HG03045 (cell line): ENCODE results near the gene MAP1LC3B2.
A peak's percentile ranks its signal among the peaks of the same experiment; 100 is the strongest.

Source experiments
- ATAC-seq: cut with Tn5 transposase; IDR thresholded peaks from one replicate; pipeline ENCODE4 v1.9.1; 2021; ENCODE audit warnings: mild to moderate bottlenecking, moderate library complexity; ENCODE audit not compliant: unreplicated experiment

The MAP1LC3B2 gene

DNA sequence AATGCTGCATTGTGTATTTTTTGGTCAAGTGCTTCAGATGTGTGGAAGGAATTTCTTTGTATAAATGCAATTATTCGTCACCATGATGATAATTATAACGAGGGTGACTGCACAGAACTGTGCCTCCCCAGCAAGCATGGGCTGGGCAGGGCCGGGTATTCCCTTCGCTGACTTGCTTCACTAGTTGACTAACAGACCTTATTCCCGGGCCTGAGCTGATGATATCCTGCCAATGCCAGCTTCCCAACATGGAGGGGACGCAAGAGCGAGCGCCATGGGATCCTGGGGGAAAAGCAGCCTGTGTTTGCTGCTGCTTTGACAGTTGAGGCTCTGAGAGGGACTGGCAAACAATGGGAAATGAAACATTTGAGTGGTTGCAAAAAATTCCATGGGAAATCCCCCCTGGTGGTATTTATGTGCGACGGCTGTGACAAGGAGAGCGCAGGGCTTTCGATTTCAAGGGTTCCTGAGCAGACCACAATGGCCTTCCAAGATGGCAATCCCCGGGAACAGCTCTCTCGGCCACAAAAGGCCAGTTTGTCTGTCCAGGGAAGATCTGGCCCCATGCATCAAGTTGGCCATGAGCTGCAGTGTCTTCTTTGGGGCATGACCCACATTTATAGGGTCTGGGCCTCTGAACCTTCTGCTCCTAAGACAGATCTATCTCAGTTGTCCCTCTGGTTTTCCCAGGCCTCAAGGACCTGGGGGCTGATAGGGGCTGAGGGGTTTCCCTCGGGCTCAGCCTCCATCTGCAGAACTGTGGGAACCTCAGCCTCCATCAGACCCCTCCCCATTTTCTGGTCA is 21.9 kb upstream of the MAP1LC3B2 start:
- ATAC-seq = no peak

DNA sequence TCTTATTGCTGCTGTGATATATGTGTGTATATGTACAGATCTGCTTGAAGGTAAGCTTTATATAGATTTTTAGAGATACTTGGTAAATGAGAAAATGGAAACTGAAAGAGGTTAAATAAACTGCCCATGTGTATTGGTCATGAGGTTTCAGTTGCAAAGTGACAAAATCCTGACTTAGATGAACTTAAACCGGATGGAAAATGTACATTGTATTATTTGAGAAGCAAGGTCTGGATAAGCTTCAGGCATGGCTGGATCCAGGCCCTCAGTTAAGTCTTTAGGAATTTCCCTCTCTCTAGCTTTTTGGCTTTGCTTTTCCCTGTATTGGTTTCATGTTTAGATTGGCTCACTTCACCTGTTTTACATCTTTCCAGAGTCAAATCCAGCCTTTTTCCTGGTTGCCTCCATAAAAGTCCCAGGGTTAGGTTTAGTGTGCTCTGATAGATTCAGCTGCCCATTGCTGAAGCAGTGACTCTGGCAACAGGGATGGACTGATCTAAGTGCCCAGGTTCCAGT is 21.0 kb upstream of the MAP1LC3B2 start:
- ATAC-seq = peak; percentile 44

DNA sequence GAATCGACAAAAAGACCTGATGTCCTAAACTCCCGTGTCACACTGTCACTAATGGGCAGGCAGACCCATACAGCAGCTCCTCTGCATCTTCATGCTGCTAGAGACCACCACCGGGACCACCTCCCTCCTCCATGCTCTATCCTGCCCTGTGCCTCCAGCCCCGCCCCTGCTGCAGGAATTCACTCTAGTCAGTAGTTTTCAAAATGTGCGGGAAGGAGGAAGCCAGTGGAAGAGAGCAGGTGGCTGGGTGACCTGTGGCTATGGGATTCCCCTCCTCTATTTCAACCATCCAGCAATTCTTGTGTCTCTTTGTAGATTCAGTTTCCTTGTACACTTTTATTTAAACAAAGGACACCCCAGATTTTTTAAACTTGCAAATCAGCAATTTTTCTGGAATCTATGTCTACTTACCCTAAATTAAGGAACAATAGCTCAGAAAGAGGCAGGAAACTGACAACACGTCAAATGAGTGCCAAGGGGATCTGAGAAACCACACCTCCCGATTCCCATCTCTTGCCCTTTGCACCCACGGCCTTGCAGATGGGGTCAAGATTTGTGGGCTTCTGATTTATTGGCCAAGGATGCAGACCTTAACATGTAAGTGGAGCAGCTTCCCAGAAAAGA is 20.4 kb upstream of the MAP1LC3B2 start:
- ATAC-seq = no peak

DNA sequence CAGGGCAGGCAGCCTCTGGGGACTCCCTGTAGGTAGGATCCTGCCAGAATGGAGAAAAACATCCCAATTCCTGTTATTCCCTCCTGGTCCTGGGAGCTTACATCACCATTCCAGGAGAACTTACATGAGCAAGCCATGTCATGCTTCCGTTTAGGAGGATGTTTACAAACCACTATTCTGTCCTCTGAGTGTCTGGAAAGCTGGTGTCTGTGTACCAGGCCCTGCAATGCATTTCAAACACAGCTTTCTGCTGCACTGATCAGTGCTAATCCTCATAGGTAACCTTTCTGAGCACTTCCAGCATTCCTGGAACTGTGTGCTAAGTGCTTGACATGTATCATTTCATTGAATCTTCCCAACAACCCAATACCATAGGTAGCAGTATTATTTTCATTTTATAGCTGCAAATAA is 19.8 kb upstream of the MAP1LC3B2 start:
- no peak for ATAC-seq

DNA sequence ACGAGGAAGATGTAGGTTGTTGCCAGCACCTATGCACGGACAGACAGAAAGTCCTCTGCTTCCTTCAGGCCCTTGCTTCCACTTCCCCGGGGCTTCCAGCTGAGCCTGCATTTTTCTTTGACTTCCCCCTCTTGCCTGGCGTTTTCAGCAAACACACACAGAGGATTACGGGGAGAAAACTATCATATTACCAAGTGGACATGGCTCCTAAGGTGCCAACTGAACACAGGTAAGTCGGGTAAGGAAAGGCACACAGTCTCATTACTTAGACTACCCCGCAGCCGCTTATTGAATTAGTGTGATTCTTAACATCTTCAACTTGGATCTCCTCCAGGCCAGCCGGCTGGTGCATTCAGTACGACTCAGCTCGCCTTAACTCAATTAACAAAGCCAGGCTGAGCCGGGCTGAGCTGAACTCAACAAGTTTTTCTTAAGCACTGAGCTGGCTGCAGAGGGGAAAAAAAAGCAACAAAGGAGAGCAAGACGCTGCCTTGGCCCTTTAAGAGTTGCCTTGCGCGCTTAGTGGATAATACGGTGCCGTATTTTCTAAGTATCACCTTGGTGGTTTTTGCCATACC is 19.2 kb upstream of the MAP1LC3B2 start:
- no peak for ATAC-seq

DNA sequence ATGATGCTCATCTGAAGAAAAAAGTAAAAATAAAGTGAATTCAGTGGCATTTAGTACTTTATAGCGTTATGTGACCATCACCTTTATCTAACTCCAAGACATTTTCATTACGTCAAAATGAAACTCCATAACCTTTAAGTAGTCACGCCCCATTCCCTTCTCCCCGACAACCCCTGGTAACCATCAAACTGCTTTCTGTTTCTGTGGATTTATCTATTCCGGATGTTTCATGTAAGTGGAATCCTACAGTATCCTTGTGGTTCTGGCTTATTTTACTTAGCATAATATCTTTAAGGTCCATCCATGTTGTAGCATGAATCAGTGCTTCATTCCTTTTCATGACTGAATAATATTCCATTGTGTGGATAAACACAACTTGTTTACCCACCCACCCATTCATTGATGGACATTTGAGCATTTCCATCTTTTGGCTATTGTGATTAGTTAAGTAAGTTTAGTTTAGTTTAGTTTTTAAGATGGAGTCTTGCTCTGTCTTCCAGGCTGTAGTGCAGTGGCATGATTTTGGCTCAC is 18.5 kb upstream of the MAP1LC3B2 start:
- no peak for ATAC-seq

DNA sequence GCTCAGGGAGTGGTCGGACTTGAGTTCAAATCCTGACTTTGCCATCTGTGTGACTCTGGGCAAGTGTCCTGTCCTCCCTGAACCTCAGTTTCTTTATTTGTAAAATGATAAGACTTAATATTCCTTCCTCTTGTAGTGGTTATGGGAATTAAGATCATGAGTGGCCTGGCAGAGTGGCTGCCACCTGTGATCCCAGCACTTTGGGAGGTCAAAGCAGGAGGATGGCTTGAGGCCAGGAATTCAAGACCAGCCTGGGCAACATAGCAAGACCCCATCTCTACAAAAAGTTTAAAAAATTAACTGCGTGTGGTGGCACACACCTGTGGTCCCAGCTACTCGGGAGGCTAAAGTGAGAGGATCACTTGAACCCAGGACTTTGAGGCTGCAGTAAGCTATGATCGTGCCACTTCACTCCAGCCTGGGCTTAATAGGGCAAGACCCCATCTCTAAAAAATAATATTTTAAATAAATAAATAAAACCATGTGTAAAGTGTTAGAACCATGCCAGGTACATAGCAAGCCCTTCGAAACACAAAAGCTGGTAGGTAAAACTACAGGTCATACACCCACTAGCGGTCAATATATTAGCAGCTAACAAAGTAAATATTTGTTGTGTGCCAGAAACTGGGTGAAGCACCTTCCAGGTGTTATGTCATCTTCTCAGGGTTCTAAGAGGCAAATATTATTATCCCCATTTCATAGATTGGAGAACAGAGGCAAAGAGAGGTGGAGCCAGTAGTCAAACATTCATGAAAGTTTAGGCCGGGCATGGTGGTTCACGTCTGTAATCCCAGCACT is 17.4 kb upstream of the MAP1LC3B2 start:
- no peak for ATAC-seq

DNA sequence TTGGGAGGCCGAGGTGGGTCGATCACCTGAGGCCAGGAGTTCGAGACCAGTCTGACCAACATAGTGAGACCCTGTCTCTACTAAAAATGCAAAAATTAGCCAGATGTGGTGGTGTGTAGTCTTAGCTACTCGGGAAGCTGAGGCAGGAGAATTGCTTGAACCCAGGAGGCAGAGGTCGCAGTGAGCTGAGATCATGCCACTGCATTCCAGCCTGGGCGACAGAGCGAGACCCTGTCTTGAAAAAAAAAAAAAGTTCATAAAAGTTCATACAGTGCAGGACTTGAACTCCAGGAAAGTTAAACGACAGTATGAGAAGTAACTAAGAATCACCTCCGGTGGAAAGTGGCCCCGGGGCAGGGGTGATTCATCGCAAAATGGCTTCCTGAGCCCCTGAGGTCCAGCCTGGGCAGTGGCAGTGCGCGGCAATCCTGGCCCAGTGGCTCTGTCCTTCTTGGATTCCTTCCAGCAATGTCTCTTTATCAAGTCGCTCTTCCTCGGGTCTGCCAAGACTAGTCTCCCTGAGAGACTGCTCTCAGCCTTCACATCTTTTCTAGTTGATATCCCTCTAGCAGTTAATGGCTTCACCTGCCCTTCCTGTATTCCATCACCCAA is 16.7 kb upstream of the MAP1LC3B2 start:
- ATAC-seq = no peak

DNA sequence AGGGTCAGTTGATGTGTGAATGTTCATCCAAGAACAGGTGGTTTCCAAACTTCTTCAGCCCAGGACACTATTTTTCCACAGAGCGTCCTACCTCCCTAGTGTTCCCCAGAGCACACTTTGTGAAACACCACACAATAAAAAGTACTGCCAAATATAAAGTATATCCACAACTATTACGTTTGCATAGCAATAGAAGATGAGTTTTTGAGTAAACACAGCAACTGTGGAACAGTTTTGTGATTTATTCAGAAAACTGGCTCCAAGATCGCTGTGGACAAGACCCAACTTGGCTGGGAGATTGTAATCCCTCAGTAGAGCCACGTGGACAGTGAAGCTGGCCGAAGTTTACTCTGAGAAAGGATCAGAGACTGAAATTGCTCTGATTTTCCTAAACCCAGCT is 14.5 kb upstream of the MAP1LC3B2 start:
- no peak for ATAC-seq

DNA sequence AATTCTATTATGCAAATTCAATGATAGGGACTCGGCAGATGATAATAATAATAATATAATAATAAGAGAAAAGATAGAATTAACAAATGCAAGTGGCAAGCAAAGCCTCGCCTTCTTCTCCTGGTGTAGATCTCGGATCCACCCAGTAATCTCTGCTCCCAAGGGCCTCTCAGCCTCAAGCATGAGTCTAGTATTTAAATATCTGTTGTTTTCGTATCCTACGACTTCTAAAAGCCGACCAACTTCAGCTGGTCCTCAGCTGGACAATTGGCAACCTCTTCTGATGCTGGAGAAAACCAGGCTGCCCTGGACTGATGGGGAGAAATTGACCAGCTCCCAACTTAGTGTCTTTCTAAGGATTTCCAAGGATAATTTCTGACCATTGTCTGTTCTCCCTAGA is 14.0 kb upstream of the MAP1LC3B2 start:
- no peak for ATAC-seq

DNA sequence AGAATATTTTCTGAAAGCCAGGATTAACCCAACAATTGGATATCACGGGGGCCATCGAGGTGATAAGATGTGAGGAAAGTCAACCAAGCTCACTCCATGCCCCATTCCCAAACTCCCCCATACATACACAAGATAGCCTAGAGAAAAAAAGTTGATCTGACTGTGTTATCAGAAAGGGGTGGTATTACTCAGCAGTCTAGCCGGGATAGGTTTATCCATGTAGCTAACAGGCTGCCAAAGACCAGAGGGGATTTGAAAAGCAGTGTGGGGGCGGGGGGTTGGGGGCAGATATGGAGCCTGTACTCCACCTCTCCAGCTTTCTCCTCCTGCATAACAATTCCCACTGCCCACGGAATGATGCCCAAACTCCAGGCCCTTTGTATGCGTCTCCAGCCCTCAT is 13.2 kb upstream of the MAP1LC3B2 start:
- ATAC-seq = no peak

DNA sequence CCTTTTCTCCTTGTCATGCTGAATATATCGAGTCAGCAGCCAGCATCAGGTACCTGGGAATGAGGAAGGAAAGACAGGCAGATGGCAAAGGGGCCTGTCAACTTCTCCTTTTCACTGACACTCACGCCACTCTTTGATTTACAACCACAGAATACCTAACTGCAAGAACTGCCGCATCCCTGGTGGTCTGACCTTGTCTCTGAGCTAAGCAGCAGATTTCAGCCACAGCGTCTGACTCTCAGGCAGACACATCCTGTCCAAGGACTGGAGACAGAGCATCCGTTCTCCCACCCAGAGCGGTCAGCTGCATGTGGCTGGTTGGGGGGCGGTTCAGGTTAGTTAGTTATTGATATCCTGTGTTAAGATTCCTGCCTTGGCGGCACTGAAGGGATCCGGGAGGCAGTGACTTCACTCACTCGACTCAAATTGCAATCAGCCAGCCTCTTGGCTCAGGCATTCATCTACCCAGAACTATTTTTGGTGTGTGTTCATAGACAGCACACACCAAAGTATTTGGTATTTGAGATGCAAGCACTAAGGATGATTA is 11.2 kb upstream of the MAP1LC3B2 start:
- no peak for ATAC-seq

DNA sequence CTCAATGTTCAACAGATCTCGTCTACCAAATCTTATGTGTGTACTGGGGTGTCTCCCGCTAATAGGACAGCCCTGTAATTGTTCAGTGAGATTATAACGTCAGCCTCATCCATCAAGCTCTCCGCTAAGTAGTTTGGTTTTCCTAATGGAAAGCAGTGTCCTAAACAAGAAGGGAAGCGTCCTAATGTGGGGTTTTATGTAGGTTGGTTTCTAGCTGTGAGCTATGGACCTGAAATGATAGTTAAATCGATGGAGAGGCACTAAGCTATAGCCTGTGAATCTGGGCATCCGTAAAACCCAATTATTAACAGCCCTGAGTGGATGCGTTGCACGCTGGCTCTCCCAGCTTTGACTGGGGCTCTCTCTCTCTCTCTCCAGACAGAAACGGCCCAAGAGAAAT is 9.2 kb upstream of the MAP1LC3B2 start:
- no peak for ATAC-seq

DNA sequence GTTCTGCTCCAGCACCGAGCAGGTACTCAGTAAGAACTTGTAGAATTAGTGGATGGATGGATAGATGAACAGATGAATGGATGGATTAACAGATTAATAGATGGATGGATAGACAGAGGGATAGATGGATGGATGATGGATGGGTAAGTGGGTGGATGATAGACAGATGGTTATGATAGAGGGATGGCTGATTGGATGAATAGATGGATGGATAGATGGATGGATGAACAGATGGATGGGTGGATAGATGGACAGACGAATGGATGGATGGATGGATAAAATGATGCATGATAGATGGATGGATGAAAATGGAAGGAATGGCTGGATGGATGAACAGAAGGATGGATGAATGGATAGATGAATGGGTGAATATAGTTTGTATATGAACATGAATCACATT is 8.0 kb upstream of the MAP1LC3B2 start:
- ATAC-seq = no peak

DNA sequence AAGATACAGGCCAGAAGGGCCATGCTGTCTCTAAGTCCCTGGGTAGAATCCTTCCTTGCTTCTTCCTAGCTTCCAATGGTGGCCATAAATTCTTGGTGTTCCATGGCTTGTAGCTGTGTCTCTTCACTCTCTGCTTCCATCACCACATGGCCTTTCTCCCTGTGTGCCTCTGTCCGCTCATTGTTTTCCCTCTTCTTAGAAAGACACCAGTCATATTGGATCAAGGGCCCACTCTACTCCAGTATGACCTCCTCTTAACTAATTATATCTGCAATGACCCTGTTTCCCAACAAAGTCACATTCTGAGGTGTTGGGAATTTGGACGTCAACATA is 7.6 kb upstream of the MAP1LC3B2 start:
- no peak for ATAC-seq

DNA sequence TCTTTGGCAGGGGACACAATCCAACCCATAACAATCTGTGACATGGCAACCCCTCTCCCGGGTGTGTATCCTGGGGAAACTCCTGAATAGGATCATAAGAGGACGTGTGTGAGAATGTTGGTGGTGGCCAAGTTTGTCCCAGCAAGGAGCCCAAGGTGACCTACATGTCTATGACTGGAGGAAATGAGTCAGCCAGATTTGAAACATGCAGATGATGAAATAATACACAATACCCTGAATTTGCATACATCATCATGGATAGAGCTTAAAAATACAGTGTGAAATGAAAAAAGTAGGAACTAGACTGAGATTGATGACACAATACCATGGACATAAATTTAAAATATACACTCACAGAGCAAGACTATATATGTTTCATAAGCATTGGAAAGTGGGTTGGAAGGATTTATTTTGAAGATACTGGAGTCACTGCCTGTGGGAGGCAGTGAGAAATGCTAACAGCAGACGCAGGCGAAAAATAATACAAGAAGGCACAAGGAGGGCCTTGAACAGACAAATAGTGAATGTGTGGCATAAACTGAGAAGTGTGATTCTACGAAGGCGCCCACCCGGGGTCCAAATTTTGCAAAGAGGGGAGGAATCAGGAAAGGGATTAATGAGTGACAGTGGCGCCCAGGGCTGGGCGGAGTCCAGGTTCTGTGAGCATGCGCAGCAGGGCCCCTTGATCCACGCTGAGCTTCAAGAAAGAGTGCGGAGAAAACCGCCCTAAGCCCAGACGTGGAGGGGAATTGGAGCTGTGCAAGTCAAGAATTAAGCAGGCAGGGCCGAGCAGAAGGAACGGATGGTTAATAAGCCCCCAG is 7.0 kb upstream of the MAP1LC3B2 start:
- no peak for ATAC-seq

DNA sequence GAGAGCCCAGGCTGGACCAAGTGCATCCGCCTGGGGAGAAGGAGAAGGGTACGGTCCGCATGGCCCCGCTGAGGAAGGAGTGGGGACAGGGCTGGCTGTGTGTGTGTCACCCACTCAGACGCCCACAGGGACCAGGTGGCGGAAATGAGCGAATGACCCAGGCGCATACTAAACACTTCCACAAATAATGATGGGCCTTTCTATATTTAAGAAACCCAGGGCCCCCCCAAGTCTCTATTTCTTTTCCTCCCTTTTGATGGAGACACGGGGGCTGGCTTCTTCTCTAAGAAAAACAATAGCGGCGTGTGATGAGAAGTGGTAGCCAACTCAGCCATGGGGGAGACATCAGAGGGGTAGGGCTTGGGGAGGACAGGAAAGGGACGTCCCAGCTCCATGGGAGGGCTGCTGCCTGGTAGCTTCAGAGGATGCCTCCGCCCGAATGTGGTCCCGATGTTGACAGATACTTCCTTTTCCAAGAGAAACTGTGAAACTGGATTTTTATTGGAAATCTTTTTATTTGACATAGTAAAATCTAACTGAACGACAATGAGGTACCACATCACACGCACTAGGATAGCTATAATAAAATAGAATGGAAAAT is 6.3 kb upstream of the MAP1LC3B2 start:
- no peak for ATAC-seq

DNA sequence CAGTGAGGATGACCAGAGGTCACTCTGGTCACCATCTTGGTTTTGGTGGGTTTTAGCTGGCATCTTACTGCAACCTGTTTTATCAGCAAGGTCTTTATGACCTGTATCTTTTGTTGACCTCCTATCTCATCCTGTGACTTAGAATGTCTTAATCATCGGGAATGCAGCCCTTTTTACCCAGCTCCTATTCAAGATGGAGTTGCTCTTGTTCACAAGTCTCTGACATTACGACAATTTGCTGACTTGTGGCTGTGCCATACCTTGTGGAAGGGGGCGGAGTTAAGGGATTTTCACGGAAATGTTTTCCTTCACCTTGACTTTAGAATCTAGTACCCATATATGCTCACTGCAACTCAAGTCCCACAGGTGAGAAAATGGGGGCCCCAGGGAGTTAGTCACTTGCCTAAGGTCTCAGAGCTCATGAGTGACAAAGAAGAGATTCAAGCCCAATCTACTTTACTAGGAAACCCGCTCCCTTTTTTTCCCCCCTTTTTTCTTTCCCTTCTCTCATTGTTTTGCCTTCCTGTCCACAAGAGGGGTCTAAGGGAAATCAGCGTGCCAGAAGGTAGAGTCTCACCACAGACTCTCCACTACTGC is 2.7 kb upstream of the MAP1LC3B2 start:
- no peak for ATAC-seq
